K562 (cell line): ENCODE data around the gene SLC7A9. TPM values are rescaled to one million over a fixed set of nuclear protein-coding genes. Genes with fewer than 3 reads are reported as not detected.

ENCODE experiments used
- ATAC-seq: fragments of 200-7000 bp; cut with Tn5 transposase; 3 replicates; pipeline ENCODE4 v1.9.1; 2020; ENCODE audit warnings: moderate library complexity
- BruUV-seq: library from RNA; stranded (reverse); fragments of 400-500 nt; replicated peaks from 2 replicates; lab custom pipeline; 2021; lab: Mats Ljungman, UMichigan
- CTCF ChIA-PET: fragments of 300-600 bp; formaldehyde crosslinking; extraction: SDS; loops from one replicate; lab custom pipeline; 2021; ENCODE audit warnings: low intra/inter-chr PET ratio; lab: Yijun Ruan, JAX
- POLR2A ChIA-PET: fragments of 300-600, 350-650 bp; sonication (Branson Sonifier 250); formaldehyde crosslinking; extraction: SDS; loops from one replicate; lab custom pipeline; 2021; ENCODE audit warnings: antibody characterized with exemption, inconsistent platforms; lab: Yijun Ruan, JAX
- DNase-seq, 4 experiments: peaks; one replicate each; pipeline versions ENCODE4 v3.0.0 to v3.0.0-alpha.2; 2011 to 2018; ENCODE audit warnings: low spot score in 3 of 4, mixed read lengths in 3 of 4; ENCODE audit errors: extremely low read depth in 1 of 4
- FAIRE-seq: peaks from 2 replicates; lab custom pipeline; 2011; peaks lifted over from hg19 to GRCh38; lab: Jason Lieb, UNC
- H2AFZ ChIP-seq: 2 replicates; pipeline ENCODE4 v1.6.0; 2011; ENCODE audit warnings: low read depth, low read length, control low read depth, inconsistent platforms
- H3K27ac ChIP-seq: fragments of 200-600 bp; 3 replicates; pipeline ENCODE4 v1.8.0; 2011; ENCODE audit warnings: low read depth, mild to moderate bottlenecking, control low read depth, inconsistent platforms, low read length, moderate library complexity, mixed read lengths; ENCODE audit errors: extremely low read depth
- H3K27me3 ChIP-seq, 2 experiments: fragments of 300-600 bp in 1 of 2; 2 replicates in 1 of 2; 3 replicates in 1 of 2; pipeline versions ENCODE4 v1.6.0 to v1.8.0; 2011; ENCODE audit warnings: inconsistent platforms in 2 of 2, low read length in 2 of 2, mild to moderate bottlenecking in 1 of 2, mixed read lengths in 1 of 2, moderate library complexity in 1 of 2; ENCODE audit not compliant: control insufficient read depth in 2 of 2, insufficient read depth in 2 of 2
- H3K36me3 ChIP-seq: fragments of 300-600 bp; 3 replicates; pipeline ENCODE4 v1.8.0; 2011; ENCODE audit warnings: mild to moderate bottlenecking, low read length, inconsistent platforms; ENCODE audit not compliant: control insufficient read depth, insufficient read depth
- H3K4me1 ChIP-seq, 2 experiments: fragments of 200-600 bp in 1 of 2; replicated peaks in 1 of 2; 2 replicates in 1 of 2; 3 replicates in 1 of 2; pipeline versions ENCODE4 v1.5.1 to v1.8.0; 2011; ENCODE audit warnings: inconsistent platforms in 2 of 2, low read length in 2 of 2, mild to moderate bottlenecking in 1 of 2, mixed read lengths in 1 of 2, moderate library complexity in 1 of 2; ENCODE audit not compliant: control insufficient read depth in 2 of 2, insufficient read depth in 2 of 2
- H3K4me2 ChIP-seq: 2 replicates; pipeline ENCODE4 v1.6.1; 2011; ENCODE audit warnings: low read length, control low read depth, inconsistent platforms, mixed read lengths; ENCODE audit not compliant: insufficient read depth
- H3K4me3 ChIP-seq: fragments of 200-600 bp; sonication (generic), shearing (Covaris generic); 2 replicates; pipeline ENCODE4 v1.5.1; 2016; ENCODE audit warnings: control low read depth, inconsistent platforms
- H3K79me2 ChIP-seq: fragments of 200-600 bp; 3 replicates; pipeline ENCODE4 v1.8.0; 2011; ENCODE audit warnings: low read length, inconsistent platforms; ENCODE audit not compliant: control insufficient read depth, insufficient read depth
- H3K9ac ChIP-seq, 2 experiments: 2 replicates each; pipeline versions ENCODE4 v1.6.0 to v1.6.1; 2011; ENCODE audit warnings: low read depth in 2 of 2, low read length in 2 of 2, control low read depth in 1 of 2, inconsistent platforms in 1 of 2, mild to moderate bottlenecking in 1 of 2, mixed read lengths in 1 of 2; ENCODE audit not compliant: insufficient read depth in 1 of 2
- H3K9me1 ChIP-seq: one replicate; pipeline ENCODE4 v1.6.0; 2011; ENCODE audit warnings: inconsistent platforms, mild to moderate bottlenecking, low read length, moderate library complexity; ENCODE audit not compliant: control insufficient read depth, insufficient read depth
- H3K9me3 ChIP-seq: replicated peaks from 2 replicates; pipeline ENCODE4 v1.5.1; 2011; ENCODE audit warnings: low read depth, low read length, inconsistent platforms; ENCODE audit not compliant: control insufficient read depth, insufficient read depth
- H4K20me1 ChIP-seq: replicated peaks from 2 replicates; pipeline ENCODE4 v1.6.1; 2011; ENCODE audit warnings: low read length, inconsistent platforms, mixed read lengths; ENCODE audit not compliant: control insufficient read depth, insufficient read depth
- BRD9 ChIP-seq: fragments of 450-650 bp; IDR thresholded peaks from 2 replicates; pipeline ENCODE4 v1.6.1; 2018; ENCODE audit warnings: low read depth; ENCODE audit not compliant: partially characterized antibody
- CBX8 ChIP-seq: fragments of 200-600 bp; sonication (generic); IDR thresholded peaks from 2 replicates; pipeline ENCODE4 v1.6.1; 2012; ENCODE audit warnings: borderline replicate concordance, mixed run types, low read depth, mild to moderate bottlenecking, moderate library complexity, mixed read lengths, low read length, control low read depth, inconsistent platforms; ENCODE audit not compliant: poor library complexity, severe bottlenecking; ENCODE audit errors: extremely low read depth
- ELF4 ChIP-seq: fragments of 450-650 bp; formaldehyde crosslinking; IDR thresholded peaks from 2 replicates; pipeline ENCODE4 v1.4.0; 2022; ENCODE audit warnings: missing genetic modification characterization
- KLF10 ChIP-seq: fragments of 250-450 bp; sonication (Bioruptor Pico); IDR thresholded peaks from 2 replicates; pipeline ENCODE4 v1.6.1; 2021; ENCODE audit warnings: matching md5 sums
- KLF13 ChIP-seq: fragments of 450-650 bp; IDR thresholded peaks from 2 replicates; pipeline ENCODE4 v1.6.1; 2016; ENCODE audit warnings: missing genetic modification characterization, low read depth, mild to moderate bottlenecking, missing compliant biosample characterization, moderate library complexity, borderline replicate concordance
- MCM3 ChIP-seq: fragments of 450-650 bp; IDR thresholded peaks from 2 replicates; pipeline ENCODE4 v1.6.1; 2016
- NELFE ChIP-seq: IDR thresholded peaks from 2 replicates; pipeline ENCODE4 v1.6.1; 2011; ENCODE audit warnings: mild to moderate bottlenecking; ENCODE audit not compliant: insufficient read depth, insufficient read length
- NFRKB ChIP-seq: fragments of 450-650 bp; IDR thresholded peaks from 2 replicates; pipeline ENCODE4 v1.6.1; 2016; ENCODE audit warnings: low read depth
- PRMT5 ChIP-seq: sonication (generic); formaldehyde crosslinking; IDR thresholded peaks from 2 replicates; pipeline ENCODE4 v1.5.0; 2020; ENCODE audit warnings: missing genetic modification reagents
- SAFB2 ChIP-seq: fragments of 200-400 bp; formaldehyde crosslinking; IDR thresholded peaks from 2 replicates; pipeline ENCODE4 v1.6.1; 2018; ENCODE audit warnings: borderline replicate concordance, low read length, low read depth, moderate library complexity; ENCODE audit not compliant: severe bottlenecking
- SIRT6 ChIP-seq: IDR thresholded peaks from one replicate; pipeline ENCODE4 v1.6.1; 2012; ENCODE audit warnings: low read depth, mild to moderate bottlenecking, control low read depth, inconsistent platforms, low read length, moderate library complexity
- SNRNP70 ChIP-seq: fragments of 200-400 bp; formaldehyde crosslinking; optimal IDR thresholded peaks from 2 replicates; pipeline ENCODE3; 2017; ENCODE audit warnings: low read depth, low read length
- U2AF1 ChIP-seq: fragments of 200-400 bp; formaldehyde crosslinking; optimal IDR thresholded peaks from 2 replicates; pipeline ENCODE3; 2017; ENCODE audit warnings: mild to moderate bottlenecking, low read depth, low read length, moderate library complexity
- VEZF1 ChIP-seq: fragments of 200-800 bp; sonication (Bioruptor generic); IDR thresholded peaks from 2 replicates; pipeline ENCODE4 v1.6.1; 2017; ENCODE audit warnings: missing genetic modification characterization, missing compliant biosample characterization
- YY1 ChIP-seq, 3 experiments: IDR thresholded peaks; 2 replicates each; pipeline ENCODE4 v1.6.1; 2011; ENCODE audit warnings: low read length in 2 of 3, mild to moderate bottlenecking in 2 of 3, moderate library complexity in 2 of 3, borderline replicate concordance in 1 of 3, control low read depth in 1 of 3, low read depth in 1 of 3; ENCODE audit not compliant: insufficient read depth in 3 of 3, insufficient replicate concordance in 2 of 3, control insufficient read depth in 1 of 3, insufficient read length in 1 of 3; ENCODE audit errors: extremely low read depth in 1 of 3
- ZNF431 ChIP-seq: sonication (generic); formaldehyde crosslinking; IDR thresholded peaks from 2 replicates; pipeline ENCODE4 v1.8.0; 2022; ENCODE audit warnings: mild to moderate bottlenecking, missing genetic modification reagents
- ZNF584 ChIP-seq: fragments of 200-800 bp; sonication (Bioruptor generic); IDR thresholded peaks from 2 replicates; pipeline ENCODE4 v1.6.1; 2016; ENCODE audit warnings: low read depth, mild to moderate bottlenecking, missing genetic modification characterization, missing compliant biosample characterization
- WGBS: fragments of 100-300 bp; shearing (Covaris generic); methylation state at CpG from one replicate; pipeline ENCODE4 v1.1.6; 2016; ENCODE audit warnings: low coverage, mixed read lengths; ENCODE audit not compliant: insufficient coverage; ENCODE audit errors: missing lambda C conversion rate; 5-methylcytosine and 5-hydroxymethylcytosine counted together
- in situ Hi-C: fragments of 300-500 bp; cut with MboI; formaldehyde crosslinking; loops from 4 replicates; pipeline ENCODE4 v1.15.0; 2018; ENCODE audit warnings: inconsistent platforms, mixed read lengths
- intact Hi-C: fragments of 100-400 bp; cut with micrococcal nuclease; formaldehyde crosslinking; loops from 2 replicates; pipeline ENCODE4 v1.14.2; 2022
- polyA plus RNA-seq, 8 experiments: library from polyadenylated mRNA; depleted of rRNA in 4 of 8; stranded (reverse) in 5 of 8; unstranded in 3 of 8; fragments of >200 nt; fragmentation: Nextera tagmentation in 2 of 8; fragmentation: Illumina TruSeq in 1 of 8; extraction: Ambion mirVana in 2 of 8; extraction: Trizol in 1 of 8; gene quantifications; 2 replicates each; pipeline versions ENCODE4 v1.2.1 to v1.2.3, GENCODE V29; 2011 to 2014; ENCODE audit warnings: inconsistent platforms in 1 of 8, missing spikeins in 1 of 8
- total RNA-seq, 7 experiments: library from RNA; depleted of rRNA in 6 of 7; stranded (reverse); fragments of >200 nt in 6 of 7; fragmentation: Illumina TruSeq in 2 of 7; extraction: Trizol in 2 of 7; gene quantifications; 2 replicates each; pipeline versions ENCODE4 v1.2.1 to v1.2.3, GENCODE V29; 2011 to 2021; ENCODE audit warnings: low replicate concordance in 1 of 7
- TF ChIP-seq, protein P1 (sequence below), 2 experiments: fragments of 250-450 bp in 1 of 2; fragments of 450-650 bp in 1 of 2; sonication (Bioruptor Pico) in 1 of 2; IDR thresholded peaks; 2 replicates each; pipeline versions ENCODE4 v1.6.1 to v1.8.0; 2016 to 2021; ENCODE audit warnings: mild to moderate bottlenecking in 2 of 2, moderate library complexity in 2 of 2, missing compliant biosample characterization in 1 of 2, missing genetic modification characterization in 1 of 2

The SLC7A9 gene
- total and polyA plus RNA-seq, 9 of the 15 experiments (the other 6 are each of a cell fraction or from before 2014, with no cell fraction given) = not detected

DNA sequence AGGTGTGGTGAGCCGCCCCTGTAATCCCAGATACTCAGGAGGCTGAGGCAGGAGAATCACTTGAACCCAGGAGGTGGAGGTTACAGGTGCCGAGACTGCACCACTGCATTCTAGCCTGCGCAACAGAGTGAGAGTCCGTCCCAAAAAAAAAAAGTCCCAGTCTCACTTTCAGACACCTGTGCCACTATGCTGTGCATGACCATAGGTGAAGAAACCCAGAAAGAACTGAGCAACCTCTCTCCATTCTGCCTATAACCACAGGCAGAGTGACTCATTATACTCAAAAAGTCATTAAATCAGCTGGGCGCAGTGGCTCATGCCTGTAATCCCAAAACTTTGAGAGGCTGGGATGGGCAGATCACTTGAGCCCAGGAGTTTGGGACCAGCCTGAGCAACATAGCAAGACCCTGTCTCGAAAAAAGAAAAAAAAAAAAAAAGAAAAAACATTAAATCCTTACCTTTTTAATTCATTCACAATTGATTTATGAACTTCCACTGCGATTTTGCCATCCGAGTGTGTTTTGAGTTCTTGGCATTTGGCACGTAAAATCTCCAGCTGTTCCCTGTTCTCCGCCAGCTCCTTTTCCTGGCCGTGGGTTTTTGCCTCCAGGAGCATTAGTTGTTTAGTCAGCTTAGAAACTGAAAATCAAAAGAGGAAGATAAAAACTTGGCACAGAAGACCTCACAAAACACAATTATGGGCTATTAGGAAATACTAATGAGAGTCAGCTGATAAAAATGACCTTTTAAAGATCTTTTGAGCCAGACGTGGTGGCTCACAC, 45.5 kb upstream of the SLC7A9 start:
- ATAC-seq = no peak
- no peak for TF ChIP-seq NFRKB
- no peak for TF ChIP-seq KLF13 (tag)
- TF ChIP-seq BRD9 = no peak
- no peak for TF ChIP-seq SNRNP70
- no peak for TF ChIP-seq ZNF584 (CRISPR knock-in tag)
- no peak for TF ChIP-seq SAFB2
- no peak for TF ChIP-seq ZNF431 (CRISPR knock-in tag)
- no peak for TF ChIP-seq ELF4 (CRISPR knock-in tag)
- no peak for TF ChIP-seq CBX8
- no peak for TF ChIP-seq SIRT6
- no peak for TF ChIP-seq PRMT5
- TF ChIP-seq KLF10 (CRISPR knock-in tag) = no peak
- no peak for TF ChIP-seq VEZF1 (CRISPR knock-in tag)
- no peak for TF ChIP-seq YY1 (IDR thresholded peaks at IDR 0.05; ENCODE audit: borderline replicate concordance in 1 of 3, control insufficient read depth in 1 of 3, extremely low read depth in 1 of 3, insufficient read depth in 3 of 3, insufficient read length in 1 of 3, insufficient replicate concordance in 2 of 3, low read depth in 1 of 3, low read length in 2 of 3)
- no peak for TF ChIP-seq U2AF1
- TF ChIP-seq, protein P1, sequence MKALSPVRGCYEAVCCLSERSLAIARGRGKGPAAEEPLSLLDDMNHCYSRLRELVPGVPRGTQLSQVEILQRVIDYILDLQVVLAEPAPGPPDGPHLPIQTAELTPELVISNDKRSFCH (CRISPR knock-in tag; IDR thresholded peaks at IDR 0.05) = no peak
- TF ChIP-seq, protein P1 (tag; IDR thresholded peaks at IDR 0.05) = no peak
- TF ChIP-seq MCM3 = no peak
- no peak for TF ChIP-seq NELFE

More for the DNA sequence above, 45.5 kb upstream of the SLC7A9 start:
- BruUV-seq = no TSS peak
- POLR2A ChIA-PET = interaction anchor here (0.6 to 1.0 kb wide), 3 partner anchors 11 to 23 kb away, joined by 3 to 4 read pairs (median 3); no protein-coding TSS in a partner anchor
- Histone ChIP-seq H4K20me1 (no peaks in the 10 kb centered on the region; the same call in 1 of the 2 replicates), H3K27me3 (no peaks in the 10 kb centered on the region), H2AFZ (no peak overlapping the region), H3K4me1 (no peaks in the 10 kb centered on the region), H3K4me3 (no peak overlapping the region), H3K79me2 (no peaks in the 10 kb centered on the region), H3K9ac (no peak overlapping the region), H3K27ac (no peak overlapping the region), H3K4me2 (no peak overlapping the region), H3K9me3 (no peaks in the 10 kb centered on the region), H3K36me3 (no peaks in the 10 kb centered on the region), H3K9me1 (no peaks in the 10 kb centered on the region)
- in situ Hi-C loops = no loop called here
- WGBS = 70% methylated on average over 12 of the region's 12 CpGs
- FAIRE-seq = no peak
- CTCF ChIA-PET = no interaction called here
- DNase-seq = no peak
- intact Hi-C loops = no loop called here
